ENCODE measurements around the gene NRN1L.

NRN1L gene

GRCh38 chr16:67932462-67932840 lies 47.8 kb downstream of the NRN1L start:
- no peaks in the 10 kb centered on the region for H3K9me3 ChIP-seq (ENCODE audit: control insufficient read depth in 1 of 2, low read length in 2 of 2)
- peaks cover 0 to 19% of the 10 kb centered on the region in 2 donors for H3K4me1 ChIP-seq (ENCODE audit: control insufficient read depth in 1 of 2, insufficient read depth in 2 of 2, low read length in 2 of 2)
- peaks cover 25 to 31% of the 10 kb centered on the region in 2 donors for H3K36me3 ChIP-seq (ENCODE audit: control insufficient read depth in 1 of 2, insufficient read depth in 2 of 2, low read length in 2 of 2)
- H3K27me3 ChIP-seq (ENCODE audit: low read depth, low read length) = no peaks in the 10 kb centered on the region
- H3K4me3 ChIP-seq (ENCODE audit: low read depth in 1 of 2, low read length in 2 of 2) = no peak overlapping the region
- no peak overlapping the region for H3K27ac ChIP-seq (ENCODE audit: low read length)

GRCh38 chr16:67933805-67934204 lies 49.1 kb downstream of the NRN1L start:
- Histone ChIP-seq H3K9me3 (ENCODE audit: control insufficient read depth in 1 of 2, low read length in 2 of 2) (no peaks in the 10 kb centered on the region), H3K36me3 (ENCODE audit: control insufficient read depth in 1 of 2, insufficient read depth in 2 of 2, low read length in 2 of 2) (peaks cover 16 to 20% of the 10 kb centered on the region in 2 donors), H3K4me3 (ENCODE audit: low read depth in 1 of 2, low read length in 2 of 2) (no peak overlapping the region), H3K27me3 (ENCODE audit: low read depth, low read length) (no peaks in the 10 kb centered on the region), H3K4me1 (ENCODE audit: control insufficient read depth in 1 of 2, insufficient read depth in 2 of 2, low read length in 2 of 2) (peaks cover 0 to 21% of the 10 kb centered on the region in 2 donors), H3K27ac (ENCODE audit: low read length) (no peak overlapping the region)

DNA sequence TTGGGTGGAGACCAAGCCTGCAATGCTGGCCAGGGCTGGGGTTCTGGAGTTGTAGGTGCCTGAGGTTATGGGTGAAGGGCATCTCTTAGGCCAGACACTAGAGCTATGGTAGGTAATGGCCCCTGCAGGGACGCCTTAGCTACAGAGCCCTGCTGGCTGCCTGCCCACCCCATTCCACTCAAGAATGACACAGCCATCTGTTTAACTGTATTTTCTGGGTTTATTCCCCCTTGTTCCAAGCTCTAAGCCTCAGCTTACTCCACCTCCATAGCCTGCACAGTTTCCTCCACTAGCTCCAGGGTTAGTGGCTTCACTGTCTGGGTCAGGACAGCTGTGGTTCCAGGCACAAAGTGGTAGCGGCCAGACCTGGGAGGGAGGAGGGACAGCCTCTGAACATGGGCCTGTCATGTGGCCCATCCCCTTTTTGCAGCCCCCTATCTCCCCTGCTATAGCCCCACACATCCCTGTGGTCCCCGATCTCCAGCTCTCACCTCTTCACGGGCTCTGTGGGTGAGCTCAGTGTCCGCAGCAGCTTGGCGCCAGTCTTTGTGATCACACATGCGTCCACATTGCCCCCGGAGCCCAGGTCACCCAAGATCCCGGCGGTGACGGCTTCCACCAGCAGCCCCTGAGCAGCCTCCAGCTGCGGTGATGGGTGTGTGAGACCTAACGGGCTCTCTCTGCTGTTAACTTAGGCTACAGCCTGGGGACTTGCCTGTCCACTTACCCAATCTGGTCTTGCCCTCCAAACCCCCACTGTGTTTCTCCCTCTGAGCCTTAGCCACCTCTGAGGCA lies 49.8 kb downstream of the NRN1L start:
- H3K27me3 ChIP-seq (ENCODE audit: low read depth, low read length) = no peaks in the 10 kb centered on the region
- H3K9me3 ChIP-seq (ENCODE audit: control insufficient read depth in 1 of 2, low read length in 2 of 2) = no peaks in the 10 kb centered on the region
- peaks cover 13 to 16% of the 10 kb centered on the region in 2 donors for H3K36me3 ChIP-seq (ENCODE audit: control insufficient read depth in 1 of 2, insufficient read depth in 2 of 2, low read length in 2 of 2)
- no peak overlapping the region for H3K27ac ChIP-seq (ENCODE audit: low read length)
- peaks cover 0 to 21% of the 10 kb centered on the region in 2 donors for H3K4me1 ChIP-seq (ENCODE audit: control insufficient read depth in 1 of 2, insufficient read depth in 2 of 2, low read length in 2 of 2)
- H3K4me3 ChIP-seq (ENCODE audit: low read depth in 1 of 2, low read length in 2 of 2) = peak overlapping the region; percentile 91 to 92

- Histone ChIP-seq H3K27me3 (ENCODE audit: low read depth, low read length) (no peaks in the 10 kb centered on the region), H3K4me1 (ENCODE audit: control insufficient read depth in 1 of 2, insufficient read depth in 2 of 2, low read length in 2 of 2) (peaks cover 0 to 25% of the 10 kb centered on the region in 2 donors), H3K36me3 (ENCODE audit: control insufficient read depth in 1 of 2, insufficient read depth in 2 of 2, low read length in 2 of 2) (peaks cover 15 to 16% of the 10 kb centered on the region in 2 donors), H3K4me3 (ENCODE audit: low read depth in 1 of 2, low read length in 2 of 2) (peak overlapping the region; percentile 91 to 92), H3K27ac (ENCODE audit: low read length) (no peak overlapping the region), H3K9me3 (ENCODE audit: control insufficient read depth in 1 of 2, low read length in 2 of 2) (no peaks in the 10 kb centered on the region)
Observed at GRCh38 chr16:67935101-67935401, 50.4 kb downstream of the NRN1L start.

- Histone ChIP-seq H3K4me1 (ENCODE audit: control insufficient read depth in 1 of 2, insufficient read depth in 2 of 2, low read length in 2 of 2) (peaks cover 0 to 26% of the 10 kb centered on the region in 2 donors), H3K36me3 (ENCODE audit: control insufficient read depth in 1 of 2, insufficient read depth in 2 of 2, low read length in 2 of 2) (peaks cover 12 to 15% of the 10 kb centered on the region in 2 donors), H3K9me3 (ENCODE audit: control insufficient read depth in 1 of 2, low read length in 2 of 2) (no peaks in the 10 kb centered on the region), H3K27me3 (ENCODE audit: low read depth, low read length) (no peaks in the 10 kb centered on the region), H3K4me3 (ENCODE audit: low read depth in 1 of 2, low read length in 2 of 2) (peak overlapping the region; percentile 91 to 92), H3K27ac (ENCODE audit: low read length) (peak overlapping the region; percentile 89)
Observed at GRCh38 chr16:67935402-67936123, 50.9 kb downstream of the NRN1L start.
